ENCODE measurements around the gene UBE2J2.
"Not testable (repeated sequence)": the region's sequence is repeated elsewhere in the genome, so short reads cannot be mapped to it uniquely, and the experiment has no call there.

Gene UBE2J2

DNA sequence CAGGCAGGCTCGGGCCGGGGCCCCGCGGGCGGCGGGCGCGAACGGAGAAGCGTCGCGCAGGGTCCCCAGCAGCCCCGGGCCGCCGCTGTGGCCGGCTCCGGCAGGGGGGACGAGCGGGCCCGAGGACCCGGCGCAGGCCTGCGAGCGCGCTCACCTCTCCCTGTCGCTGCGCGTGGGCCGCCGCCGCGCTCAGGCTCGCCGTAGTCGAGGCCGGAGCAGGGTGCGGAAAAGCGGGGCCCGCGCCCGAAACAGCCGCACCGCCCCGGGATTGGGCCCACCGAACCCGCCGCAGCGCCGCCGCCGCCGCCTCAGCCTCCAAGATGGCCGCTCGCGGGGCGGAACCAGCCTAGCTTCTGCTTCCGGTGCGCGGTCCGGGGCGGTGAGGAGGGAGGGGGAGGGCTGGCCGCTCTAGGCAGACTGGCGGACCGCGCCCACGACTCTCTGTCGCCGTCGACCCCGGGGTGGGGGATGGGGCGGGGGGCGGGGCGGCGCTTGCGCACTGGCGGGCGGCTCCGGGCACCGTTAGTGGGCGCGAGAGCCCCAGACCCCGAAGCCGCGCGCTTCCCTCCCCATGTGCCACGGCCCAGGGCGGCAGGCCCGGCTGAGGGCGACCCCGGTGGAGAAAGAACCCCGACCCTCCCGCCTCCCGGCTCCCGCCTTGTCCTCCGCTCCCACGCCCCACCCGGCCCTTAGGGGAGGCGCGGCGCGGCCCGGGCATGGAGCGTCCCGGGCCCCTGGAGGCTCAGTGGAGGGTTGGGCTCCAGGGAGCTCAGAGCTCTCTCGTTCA lies at the start of gene UBE2J2:
Gene UBE2J2 (minus strand): TSS at position 343 of the 787 bp plus-strand sequence. CDS start 5,862 bp downstream, outside the sequence.
- peak; percentile 84 for FAIRE-seq

DNA sequence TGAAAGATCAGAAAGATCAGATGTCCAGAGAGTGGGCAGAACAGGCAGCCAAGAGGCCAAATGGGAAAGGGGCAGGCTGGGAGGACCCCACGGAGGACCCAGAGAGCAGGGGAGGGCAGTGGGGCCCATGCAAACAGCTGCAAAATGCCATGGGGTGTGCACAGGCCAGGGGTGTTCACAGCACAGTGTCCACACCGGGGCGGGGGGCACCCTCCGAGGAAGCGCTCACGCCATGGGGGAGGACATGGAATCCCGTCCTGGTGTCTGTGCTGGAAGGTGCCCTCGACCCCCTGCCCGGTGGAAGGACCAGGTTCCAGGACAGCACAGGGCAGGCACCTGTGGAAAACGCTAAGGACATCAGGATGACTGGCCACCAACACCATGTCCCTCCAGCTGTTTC lies 49.3 kb upstream of the UBE2J2 start:
- DNase-seq (ENCODE audit: insufficient read length, low spot score) (no peak), FAIRE-seq (no peak)

More for the DNA sequence above, at the start of gene UBE2J2:
- peak; percentile 92 for DNase-seq (ENCODE audit: insufficient read length, low spot score)

DNA sequence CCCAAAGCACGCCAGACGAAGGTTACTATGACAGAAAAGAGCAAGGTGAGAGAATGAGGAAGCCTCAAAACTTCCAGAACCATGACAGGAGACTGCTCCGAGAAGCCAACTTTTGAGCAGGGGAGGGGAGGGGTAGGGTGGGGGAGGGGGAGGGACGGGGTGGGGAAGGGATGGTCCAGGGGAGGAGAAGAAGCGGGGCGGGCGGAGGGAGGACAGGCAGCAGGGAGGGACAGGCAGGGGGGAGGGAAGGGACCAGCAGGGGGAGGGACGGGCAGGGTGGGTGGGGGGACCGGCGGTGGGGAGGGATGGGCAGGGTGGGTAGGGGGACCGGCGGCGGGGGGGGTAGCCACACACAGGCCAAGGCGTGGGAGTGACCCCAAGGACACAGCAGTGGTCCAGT lies 48.8 kb upstream of the UBE2J2 start:
- no peak for FAIRE-seq
- no peak for DNase-seq (ENCODE audit: insufficient read length, low spot score)

GRCh38 chr1:1321477-1321876 lies 47.8 kb upstream of the UBE2J2 start:
- FAIRE-seq = no peak
- no peak for DNase-seq (ENCODE audit: insufficient read length, low spot score)

DNA sequence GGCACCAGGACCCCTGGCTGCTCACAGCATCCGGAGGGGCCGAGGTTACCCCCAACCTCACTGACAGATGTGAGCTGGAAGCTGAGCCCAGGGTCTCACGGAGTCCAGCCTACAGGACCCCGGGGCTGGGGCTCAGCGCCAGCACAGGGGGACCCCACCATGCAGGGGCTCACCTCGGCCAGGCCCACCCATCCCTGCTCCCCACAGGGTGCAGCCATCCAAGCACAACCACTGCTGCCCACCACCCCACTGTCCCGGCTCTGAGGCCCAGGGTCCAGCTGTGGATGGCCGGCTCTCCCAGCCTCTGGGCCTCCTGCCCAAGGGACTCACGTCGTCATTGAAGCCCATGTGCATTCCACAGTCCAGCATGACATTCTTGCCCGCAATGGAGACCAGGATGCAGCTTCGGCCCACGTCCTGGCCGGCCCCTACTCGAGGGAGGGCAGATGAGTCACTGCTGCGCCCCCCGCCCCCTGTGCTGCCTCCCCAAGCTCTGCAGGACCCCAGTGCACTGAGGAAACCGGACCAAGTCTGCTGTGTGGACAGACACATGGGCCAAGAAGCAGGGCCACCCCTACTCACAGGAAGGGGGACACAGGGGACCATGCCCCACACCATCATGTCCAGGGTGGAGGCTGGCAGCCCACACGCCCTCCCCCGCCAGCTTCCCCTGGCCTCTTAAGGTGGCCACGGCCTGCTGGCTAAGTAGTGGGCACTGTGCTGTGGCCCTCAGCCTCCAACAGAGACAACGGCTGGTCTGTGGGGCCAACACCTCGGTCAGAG lies 47.2 kb upstream of the UBE2J2 start:
- FAIRE-seq (no peak), DNase-seq (ENCODE audit: insufficient read length, low spot score) (no peak)

DNA sequence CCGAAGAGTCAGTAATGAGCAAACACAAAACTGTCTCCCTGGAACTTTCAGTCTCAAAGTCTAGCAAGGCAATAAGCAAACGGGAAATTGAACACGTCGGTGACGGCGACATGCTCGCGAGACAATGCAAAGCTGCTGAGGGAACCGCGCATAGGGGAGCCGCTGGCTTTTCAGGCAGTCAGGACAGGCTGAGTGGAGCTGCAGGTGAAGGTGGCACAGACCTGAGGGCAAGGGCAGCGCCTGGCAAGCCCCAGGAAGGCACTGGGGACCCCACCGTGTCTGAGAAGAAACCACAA lies 45.9 kb upstream of the UBE2J2 start:
- FAIRE-seq (no peak), DNase-seq (ENCODE audit: insufficient read length, low spot score) (no peak)

DNA sequence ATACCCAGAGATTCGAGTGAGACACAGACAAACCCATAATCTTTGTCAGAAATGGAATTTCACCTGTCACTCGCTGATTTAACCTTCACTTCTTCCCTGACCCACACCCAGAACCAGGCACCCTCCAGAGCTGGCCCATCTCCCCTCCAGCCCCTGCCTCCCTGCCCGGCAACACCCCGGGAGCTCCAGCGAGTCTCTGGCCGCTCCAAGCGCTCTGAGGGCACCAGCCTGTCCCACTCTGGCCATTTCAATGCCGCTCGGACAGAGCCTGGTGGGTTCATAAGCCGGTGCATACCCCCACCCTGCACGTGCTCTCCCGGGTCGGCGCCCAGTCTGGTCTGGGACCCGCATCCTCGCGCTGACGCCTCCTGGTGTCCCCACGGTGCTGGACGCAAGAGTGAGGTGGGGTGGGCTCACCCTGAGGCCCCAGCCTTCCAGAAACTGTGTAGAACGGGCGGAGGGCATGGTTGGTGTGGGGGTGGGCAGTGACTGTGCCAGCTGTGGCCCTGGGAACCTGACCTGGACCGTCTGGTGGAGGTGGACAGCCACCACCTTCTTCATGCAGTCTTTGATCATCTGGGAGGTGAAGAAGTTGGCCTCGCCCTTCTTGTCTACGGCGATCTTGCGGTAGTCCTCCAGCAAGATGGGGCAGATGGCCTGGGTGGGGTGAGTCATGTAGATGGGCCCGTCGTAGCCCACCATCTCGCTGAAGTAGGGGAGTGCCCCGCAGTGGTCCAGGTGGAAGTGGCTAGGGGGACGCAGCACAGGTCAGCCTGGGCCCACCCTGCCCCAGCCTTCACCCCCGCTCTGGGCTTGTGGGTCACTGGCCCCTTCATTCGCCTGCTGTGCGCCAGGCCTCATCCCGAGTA lies 45.4 kb upstream of the UBE2J2 start:
- DNase-seq (ENCODE audit: insufficient read length, low spot score) (no peak), FAIRE-seq (no peak)

DNA sequence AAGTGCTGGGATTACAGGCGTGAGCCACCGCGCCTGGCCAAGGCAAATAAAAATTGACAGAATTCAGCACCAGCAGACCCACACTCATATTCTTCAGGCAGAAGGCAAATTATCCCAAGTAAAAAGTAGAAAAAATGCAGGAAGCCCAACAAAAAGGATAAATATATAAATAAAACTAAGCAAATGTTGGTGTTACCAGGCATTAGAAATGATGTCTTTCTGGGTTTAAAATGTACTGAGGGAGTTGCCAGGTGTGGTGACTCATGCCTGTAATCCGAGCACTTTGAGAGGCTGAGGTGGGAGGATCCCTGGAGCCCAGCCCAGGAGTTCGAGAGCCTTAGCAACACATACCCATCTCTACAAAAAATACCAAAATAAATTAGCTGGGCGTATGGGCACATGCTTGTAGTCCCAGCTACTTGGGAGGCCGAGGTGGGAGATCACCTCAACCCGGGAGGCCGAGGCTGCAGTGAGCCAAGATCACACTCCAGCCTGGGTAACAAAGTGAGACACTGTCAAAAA lies 44.5 kb upstream of the UBE2J2 start:
- peak; percentile 49 for DNase-seq (ENCODE audit: insufficient read length, low spot score)
- FAIRE-seq = peak; percentile 64

- FAIRE-seq = no peak
- DNase-seq (ENCODE audit: insufficient read length, low spot score) = no peak
Measured at GRCh38 chr1:1317420-1317819, 43.8 kb upstream of the UBE2J2 start.

DNA sequence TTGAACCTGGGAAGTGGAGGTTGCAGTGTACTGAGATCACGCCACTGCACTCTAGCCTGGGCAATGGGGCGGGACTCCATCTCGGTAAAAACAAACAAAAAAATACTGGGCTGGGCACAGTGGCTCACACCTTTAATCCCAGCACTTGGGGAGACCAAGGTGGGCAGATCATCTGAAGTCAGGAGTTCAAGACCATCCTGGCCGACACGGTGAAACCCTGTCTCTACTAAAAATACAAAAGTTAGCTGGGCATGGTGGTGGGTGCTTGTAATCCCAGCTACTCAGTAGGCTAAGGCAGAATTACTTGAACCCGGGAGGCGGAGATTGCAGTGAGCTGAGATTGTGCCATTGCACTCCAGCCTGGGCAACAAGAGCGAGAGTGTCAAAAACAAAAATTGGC lies 42.5 kb upstream of the UBE2J2 start:
- DNase-seq (ENCODE audit: insufficient read length, low spot score); FAIRE-seq: not testable (repeated sequence)

DNA sequence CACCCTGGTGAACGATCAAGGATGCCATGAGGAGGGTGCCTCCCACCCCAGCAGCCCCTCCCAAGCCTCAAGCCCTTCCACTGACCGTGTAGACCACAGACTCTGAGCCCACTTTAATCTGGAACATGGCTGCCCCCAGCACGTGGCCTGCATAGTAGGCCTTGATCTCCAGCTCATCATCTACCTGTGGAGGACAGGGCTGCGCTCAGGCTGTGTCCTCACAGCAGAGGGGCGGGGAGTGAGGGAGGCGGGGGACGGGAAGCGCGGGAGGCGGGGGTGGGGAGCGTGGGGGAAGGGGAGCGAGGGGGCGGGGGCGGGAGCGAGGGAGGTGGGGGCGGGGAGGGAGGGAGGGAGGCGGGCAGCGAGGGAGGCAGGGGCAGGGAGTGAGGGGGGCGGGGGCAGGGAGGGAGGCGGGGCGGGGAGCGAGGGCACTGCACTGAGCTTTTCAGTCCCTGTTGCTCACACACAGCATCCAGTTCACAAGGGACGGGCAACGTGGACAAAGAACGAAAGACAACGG lies 41.8 kb upstream of the UBE2J2 start:
- DNase-seq (ENCODE audit: insufficient read length, low spot score) = no peak
- no peak for FAIRE-seq

GRCh38 chr1:1314678-1315335 lies 41.2 kb upstream of the UBE2J2 start:
- no peak for DNase-seq (ENCODE audit: insufficient read length, low spot score)
- FAIRE-seq = no peak

DNA sequence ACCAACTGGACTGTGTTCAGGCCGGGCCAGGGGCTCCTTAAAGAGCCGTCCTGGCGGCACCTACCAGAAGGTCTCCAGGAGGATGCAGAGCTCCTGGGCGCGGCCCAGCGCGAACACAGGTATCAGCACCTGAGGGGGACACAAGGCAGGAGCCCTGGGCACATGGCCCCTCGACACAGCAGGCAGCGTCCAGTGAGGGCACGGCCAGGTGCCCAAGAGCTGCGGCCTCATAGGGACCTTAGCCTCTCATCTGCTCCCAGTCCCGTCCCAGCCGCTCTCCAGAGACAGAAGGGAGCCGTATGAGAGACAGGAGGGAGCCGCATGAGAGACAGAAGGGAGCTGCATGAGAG lies 40.6 kb upstream of the UBE2J2 start:
- FAIRE-seq = no peak
- no peak for DNase-seq (ENCODE audit: insufficient read length, low spot score)

DNA sequence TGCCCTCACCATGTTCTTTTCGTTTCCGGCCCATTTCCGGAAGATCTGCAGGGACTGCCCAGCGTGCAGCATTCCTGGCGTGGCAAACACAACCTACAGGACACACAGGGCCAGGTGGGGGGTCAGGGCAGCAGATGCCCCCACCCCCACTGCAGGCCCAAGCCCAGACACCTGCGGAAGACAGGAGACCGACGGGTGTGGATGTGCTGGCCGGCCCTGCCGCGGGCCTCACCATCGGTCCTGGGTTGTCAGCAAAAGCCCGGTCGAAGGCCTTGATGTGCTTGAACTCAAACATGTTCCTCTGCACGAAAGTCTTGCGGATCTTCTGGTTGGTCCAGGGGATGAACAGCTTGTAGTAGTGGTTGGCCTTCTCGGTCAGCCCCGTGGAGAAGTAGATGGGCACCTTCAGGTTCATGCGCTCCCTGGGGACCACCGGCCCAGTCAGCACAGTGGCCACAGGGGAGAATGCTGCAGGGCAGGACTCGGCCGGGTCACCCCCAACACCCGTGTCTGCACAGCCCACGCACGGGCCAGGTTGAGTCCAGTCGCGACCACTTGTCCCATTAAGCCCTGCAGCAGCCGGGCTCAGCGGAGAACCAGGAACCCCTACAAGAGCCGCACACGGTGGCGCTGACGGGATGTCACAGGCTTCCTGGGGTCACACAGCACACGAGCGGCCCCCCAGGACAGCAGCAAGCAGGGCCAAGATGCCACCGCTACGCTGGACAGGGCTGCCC lies 40.0 kb upstream of the UBE2J2 start:
- no peak for FAIRE-seq
- no peak for DNase-seq (ENCODE audit: insufficient read length, low spot score)

DNA sequence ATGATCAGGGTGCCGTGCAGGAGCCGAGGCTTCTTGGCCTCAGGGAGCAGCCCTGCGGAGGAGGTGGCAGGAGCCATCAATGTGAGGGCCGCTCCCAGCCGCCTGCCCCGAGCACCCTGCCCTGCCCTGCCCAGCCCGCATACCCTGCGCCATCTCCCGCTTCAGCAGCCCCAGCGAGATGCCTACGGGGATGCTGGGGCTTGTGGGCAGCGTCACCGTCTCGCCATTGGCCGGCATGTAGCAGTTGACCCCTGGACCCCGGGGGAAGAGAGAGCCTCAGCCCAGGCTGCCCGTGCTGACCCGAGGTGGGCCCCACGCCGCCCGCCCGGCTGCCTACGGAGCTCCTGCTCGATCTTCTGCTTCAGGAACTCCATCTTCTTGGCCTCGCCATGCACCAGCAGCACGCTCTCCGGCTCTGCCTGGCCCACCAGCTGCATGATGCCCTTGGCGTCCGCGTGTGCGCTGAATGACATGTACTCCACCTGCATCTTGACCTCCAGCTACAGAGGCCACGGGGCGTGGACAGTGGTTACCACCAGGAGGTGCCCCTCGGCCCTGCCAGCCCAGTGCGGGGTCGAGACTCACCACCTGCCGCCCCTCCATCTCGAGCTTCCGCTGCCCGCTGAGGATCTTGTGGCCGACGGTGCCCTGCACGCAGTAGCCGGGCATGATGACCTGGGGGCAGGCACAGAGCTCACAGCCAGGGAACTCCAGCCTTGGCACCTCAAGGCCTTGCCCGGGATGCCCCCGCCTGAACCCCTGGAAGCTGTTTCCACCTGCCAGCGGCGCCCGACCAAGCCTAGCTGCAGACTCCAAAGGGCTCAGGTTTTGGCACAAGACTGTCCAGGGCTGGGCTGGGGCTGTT lies 39.0 kb upstream of the UBE2J2 start:
- DNase-seq (ENCODE audit: insufficient read length, low spot score) (no peak), FAIRE-seq (no peak)

DNA sequence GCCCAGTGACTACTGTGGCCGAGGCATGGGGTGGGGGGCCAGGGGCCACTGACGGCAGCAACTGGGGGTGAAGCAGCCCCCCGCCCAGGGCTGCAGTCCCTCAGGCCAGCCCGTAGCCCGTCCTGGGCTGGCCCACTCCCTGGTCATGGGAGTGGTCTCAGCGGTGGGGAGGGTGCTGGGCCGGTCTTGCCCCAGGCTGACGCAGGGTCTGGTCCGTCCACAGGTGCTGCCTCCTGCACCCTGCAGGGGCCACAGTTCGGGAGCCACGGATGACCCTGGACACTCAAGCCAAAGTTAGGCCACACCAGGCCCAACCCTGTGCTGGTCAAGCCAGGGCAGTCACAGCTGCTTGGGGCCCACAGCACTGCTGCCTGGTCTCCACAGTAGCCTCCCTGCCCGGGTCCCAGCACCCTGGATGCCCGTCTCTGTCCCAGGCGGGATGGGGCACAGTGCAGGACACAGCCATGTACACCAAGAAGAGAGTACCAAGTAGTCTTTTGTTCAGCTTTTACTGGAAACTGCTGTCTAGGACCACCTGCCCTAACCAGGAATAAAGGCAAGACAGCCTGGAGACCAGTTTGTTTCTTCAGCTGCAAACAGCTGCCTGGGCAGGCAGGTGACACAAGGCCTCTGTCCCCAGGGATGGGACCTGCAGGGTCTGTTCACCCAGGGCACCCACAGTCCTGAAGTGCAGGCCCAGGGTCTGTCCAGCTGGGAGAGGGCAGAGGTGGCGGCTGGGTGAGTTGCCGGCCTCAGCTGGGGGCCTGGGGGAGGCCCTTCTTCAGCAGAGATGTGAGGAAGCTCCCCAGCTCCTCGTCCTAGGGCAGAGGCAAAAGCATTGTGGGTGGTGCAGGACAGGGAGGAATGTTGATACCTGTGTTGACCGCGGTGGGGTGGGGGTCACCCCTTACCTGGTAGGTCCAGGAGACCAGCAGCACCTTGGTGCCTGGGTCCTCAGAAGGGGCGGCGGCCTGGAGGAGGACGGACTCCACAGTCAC lies 37.8 kb upstream of the UBE2J2 start:
- no peak for FAIRE-seq

DNA sequence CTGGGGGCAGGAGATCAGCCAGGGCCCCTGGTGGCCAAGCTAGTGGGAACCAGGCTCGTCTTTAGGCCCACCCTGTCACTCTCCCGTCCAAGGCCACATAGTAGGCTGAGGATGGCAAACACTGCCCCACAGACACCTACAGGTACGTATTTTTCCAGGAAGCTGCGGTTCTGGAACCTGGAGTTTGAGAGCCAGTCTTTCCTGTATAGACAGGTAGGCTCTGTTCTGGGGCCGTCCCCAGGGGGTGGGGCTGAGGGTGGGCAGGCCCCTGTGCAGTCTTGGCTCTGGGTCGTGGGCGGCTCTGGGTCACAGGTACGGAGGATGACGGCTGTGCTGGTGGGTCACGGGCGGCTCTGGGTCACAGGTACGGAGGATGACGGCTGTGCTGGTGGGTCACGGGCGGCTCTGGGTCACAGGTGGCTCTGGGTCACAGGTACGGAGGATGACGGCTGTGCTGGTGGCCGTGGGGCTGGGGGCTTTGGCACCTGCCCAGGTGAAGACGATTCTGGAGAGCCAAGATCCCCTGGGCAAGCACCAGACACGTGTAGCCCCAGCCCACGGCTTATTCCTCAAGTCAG lies 36.9 kb upstream of the UBE2J2 start:
- DNase-seq (ENCODE audit: insufficient read length, low spot score) = no peak
- no peak for FAIRE-seq

More for the DNA sequence above, 37.8 kb upstream of the UBE2J2 start:
- no peak for DNase-seq (ENCODE audit: insufficient read length, low spot score)

Data from HTR-8/SVneo (cell line).